ENCODE results near the gene MRC2. TPM values are rescaled to one million over a fixed set of nuclear protein-coding genes. Genes with fewer than 3 reads are reported as not detected.

Gene MRC2, protein sequence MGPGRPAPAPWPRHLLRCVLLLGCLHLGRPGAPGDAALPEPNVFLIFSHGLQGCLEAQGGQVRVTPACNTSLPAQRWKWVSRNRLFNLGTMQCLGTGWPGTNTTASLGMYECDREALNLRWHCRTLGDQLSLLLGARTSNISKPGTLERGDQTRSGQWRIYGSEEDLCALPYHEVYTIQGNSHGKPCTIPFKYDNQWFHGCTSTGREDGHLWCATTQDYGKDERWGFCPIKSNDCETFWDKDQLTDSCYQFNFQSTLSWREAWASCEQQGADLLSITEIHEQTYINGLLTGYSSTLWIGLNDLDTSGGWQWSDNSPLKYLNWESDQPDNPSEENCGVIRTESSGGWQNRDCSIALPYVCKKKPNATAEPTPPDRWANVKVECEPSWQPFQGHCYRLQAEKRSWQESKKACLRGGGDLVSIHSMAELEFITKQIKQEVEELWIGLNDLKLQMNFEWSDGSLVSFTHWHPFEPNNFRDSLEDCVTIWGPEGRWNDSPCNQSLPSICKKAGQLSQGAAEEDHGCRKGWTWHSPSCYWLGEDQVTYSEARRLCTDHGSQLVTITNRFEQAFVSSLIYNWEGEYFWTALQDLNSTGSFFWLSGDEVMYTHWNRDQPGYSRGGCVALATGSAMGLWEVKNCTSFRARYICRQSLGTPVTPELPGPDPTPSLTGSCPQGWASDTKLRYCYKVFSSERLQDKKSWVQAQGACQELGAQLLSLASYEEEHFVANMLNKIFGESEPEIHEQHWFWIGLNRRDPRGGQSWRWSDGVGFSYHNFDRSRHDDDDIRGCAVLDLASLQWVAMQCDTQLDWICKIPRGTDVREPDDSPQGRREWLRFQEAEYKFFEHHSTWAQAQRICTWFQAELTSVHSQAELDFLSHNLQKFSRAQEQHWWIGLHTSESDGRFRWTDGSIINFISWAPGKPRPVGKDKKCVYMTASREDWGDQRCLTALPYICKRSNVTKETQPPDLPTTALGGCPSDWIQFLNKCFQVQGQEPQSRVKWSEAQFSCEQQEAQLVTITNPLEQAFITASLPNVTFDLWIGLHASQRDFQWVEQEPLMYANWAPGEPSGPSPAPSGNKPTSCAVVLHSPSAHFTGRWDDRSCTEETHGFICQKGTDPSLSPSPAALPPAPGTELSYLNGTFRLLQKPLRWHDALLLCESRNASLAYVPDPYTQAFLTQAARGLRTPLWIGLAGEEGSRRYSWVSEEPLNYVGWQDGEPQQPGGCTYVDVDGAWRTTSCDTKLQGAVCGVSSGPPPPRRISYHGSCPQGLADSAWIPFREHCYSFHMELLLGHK (N-terminal part only)
- total RNA-seq (2022) = 2.3 and 2.6 TPM in 2 replicates
- Bru-seq, nascent RNA = percentile 17 among the genes with signal in this experiment
- BruChase-seq, experiment 1, labeled RNA remaining after a 6-hour chase = percentile 25 among the genes with signal in this experiment
- percentile 24 among the genes with signal in this experiment for BruChase-seq, experiment 2, labeled RNA remaining after a 2-hour chase
- long read RNA-seq = 0 reads

DNA sequence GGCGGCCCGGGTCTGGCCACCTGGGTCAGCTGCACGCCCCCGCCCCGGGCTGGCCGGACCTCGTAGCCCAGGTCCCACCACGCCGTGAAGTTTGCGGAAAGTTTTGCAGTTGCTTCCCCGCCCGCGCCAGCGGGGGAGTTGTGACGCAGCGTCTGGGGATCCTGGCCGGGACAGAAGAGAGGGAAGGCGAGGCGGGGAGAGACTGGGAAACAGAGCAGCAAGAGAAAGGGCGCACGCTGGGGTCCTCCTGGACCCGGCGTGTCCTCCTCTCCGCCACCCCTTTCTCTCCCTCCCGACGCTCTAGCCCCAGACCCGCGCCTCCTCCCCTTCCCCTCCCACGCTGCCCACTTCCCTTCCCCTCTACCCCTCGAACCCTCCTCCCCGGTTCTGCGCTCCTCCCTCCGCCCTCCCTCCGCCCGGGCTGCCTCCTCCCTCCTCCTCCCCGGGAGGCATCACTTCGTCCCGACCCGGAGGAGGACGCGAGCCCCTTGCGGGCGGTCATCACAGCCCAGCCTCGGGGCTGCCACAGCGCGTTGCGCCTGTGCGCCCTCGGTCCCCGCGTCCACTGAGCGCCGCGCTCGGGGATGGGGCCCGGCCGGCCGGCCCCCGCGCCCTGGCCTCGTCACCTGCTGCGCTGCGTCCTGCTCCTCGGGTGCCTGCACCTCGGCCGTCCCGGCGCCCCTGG lies at the start of gene MRC2:
Gene MRC2, plus strand, starts transcription at position 452 of the 685 bp plus-strand sequence. Its CDS starts 133 bp downstream, at position 585.
- BruUV-seq (replicated peaks) = no TSS peak
- intact Hi-C loops (cut with micrococcal nuclease; ENCODE audit: unreplicated experiment) = no loop called here
- Mint-ChIP-seq H3K9me3 (ENCODE audit: low read depth, unreplicated experiment) (no peaks in the 10 kb centered on the region), H3K4me1 (ENCODE audit: low read depth, unreplicated experiment) (peaks cover 5% of the 10 kb centered on the region), H3K27ac (ENCODE audit: unreplicated experiment) (no peak within 1 kb of the TSS), H3K36me3 (ENCODE audit: insufficient read depth, unreplicated experiment) (peaks cover 14% of the 10 kb centered on the region), H3K27me3 (ENCODE audit: unreplicated experiment) (peaks cover 17% of the 10 kb centered on the region), H3K4me3 (ENCODE audit: low read depth, unreplicated experiment) (peak within 1 kb of the TSS; percentile 71)
- CTCF ChIA-PET = no interaction called here
- TF ChIP-seq, protein P1, sequence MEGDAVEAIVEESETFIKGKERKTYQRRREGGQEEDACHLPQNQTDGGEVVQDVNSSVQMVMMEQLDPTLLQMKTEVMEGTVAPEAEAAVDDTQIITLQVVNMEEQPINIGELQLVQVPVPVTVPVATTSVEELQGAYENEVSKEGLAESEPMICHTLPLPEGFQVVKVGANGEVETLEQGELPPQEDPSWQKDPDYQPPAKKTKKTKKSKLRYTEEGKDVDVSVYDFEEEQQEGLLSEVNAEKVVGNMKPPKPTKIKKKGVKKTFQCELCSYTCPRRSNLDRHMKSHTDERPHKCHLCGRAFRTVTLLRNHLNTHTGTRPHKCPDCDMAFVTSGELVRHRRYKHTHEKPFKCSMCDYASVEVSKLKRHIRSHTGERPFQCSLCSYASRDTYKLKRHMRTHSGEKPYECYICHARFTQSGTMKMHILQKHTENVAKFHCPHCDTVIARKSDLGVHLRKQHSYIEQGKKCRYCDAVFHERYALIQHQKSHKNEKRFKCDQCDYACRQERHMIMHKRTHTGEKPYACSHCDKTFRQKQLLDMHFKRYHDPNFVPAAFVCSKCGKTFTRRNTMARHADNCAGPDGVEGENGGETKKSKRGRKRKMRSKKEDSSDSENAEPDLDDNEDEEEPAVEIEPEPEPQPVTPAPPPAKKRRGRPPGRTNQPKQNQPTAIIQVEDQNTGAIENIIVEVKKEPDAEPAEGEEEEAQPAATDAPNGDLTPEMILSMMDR (IDR thresholded peaks at IDR 0.05; ENCODE audit: unreplicated experiment) = no peak
- peak; percentile 19 for DNase-seq

DNA sequence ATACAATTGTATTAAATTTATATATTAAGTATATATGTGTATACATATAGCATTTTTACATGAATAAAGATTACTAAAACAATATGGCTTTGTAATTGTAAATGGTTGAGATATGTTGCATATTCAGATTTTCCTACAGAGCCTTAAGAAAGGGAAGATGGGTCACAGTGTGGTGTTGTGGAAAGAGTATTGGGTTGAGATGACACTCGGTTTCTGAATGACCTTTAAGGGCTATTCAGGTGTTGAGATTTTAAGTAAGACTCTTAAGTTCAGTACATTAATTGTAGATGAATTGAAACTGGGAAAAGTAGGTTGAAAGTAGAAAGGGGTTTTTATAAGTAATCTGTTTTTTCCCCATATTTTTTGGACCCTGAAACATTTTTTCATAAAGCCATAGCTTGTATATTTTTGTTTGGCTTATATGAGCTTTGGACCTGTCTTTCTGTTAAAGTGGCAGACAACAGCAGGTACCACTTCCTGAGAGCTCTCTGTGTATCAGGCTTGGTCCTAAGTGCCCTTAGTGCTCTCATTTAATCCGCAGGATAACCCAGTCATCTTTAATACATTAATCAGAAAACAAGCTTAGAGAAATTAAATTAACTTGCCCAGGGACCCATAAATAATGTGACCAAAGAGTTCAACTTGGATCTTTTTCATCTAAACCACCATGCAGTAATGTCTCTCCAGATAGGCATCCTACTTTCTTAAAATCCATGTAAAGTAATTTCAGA lies 48.5 kb upstream of the MRC2 start:
- Mint-ChIP-seq H3K9me3 (ENCODE audit: low read depth, unreplicated experiment) (no peaks in the 10 kb centered on the region), H3K4me1 (ENCODE audit: low read depth, unreplicated experiment) (no peaks in the 10 kb centered on the region), H3K36me3 (ENCODE audit: insufficient read depth, unreplicated experiment) (peaks cover 14% of the 10 kb centered on the region), H3K27ac (ENCODE audit: unreplicated experiment) (no peak overlapping the region), H3K27me3 (ENCODE audit: unreplicated experiment) (no peaks in the 10 kb centered on the region), H3K4me3 (ENCODE audit: low read depth, unreplicated experiment) (no peak overlapping the region)
- DNase-seq = no peak
- TF ChIP-seq, protein P1 (IDR thresholded peaks at IDR 0.05; ENCODE audit: unreplicated experiment) = no peak
- intact Hi-C loops (cut with micrococcal nuclease; ENCODE audit: unreplicated experiment) = no loop called here
- CTCF ChIA-PET = no interaction called here
- BruUV-seq (replicated peaks) = no TSS peak

DNA sequence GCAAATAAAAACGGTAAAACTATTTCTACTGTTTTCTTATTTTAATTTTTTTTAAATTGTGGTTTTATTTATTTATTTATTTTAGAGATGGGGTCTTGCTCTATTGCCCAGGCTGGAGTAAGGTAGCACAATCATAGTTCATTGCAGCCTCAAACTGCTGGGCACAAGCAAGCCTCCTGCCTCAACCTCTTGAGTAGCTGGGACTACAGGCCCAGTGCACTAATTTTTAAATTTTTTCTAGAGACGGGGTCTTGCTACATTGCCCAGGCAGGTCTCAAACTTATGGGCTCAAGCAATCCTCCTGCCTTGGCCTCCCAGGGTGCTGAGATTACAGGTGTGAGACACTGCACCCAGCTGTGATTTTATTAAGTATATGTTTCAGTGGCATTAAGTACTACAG lies 46.5 kb upstream of the MRC2 start:
- Mint-ChIP-seq H3K36me3 (ENCODE audit: insufficient read depth, unreplicated experiment) (peaks cover 9% of the 10 kb centered on the region), H3K9me3 (ENCODE audit: low read depth, unreplicated experiment) (no peaks in the 10 kb centered on the region), H3K27me3 (ENCODE audit: unreplicated experiment) (no peaks in the 10 kb centered on the region), H3K27ac (ENCODE audit: unreplicated experiment) (no peak overlapping the region), H3K4me1 (ENCODE audit: low read depth, unreplicated experiment) (no peaks in the 10 kb centered on the region), H3K4me3 (ENCODE audit: low read depth, unreplicated experiment) (no peak overlapping the region)
- CTCF ChIA-PET = no interaction called here
- no peak for DNase-seq
- TF ChIP-seq, protein P1 (IDR thresholded peaks at IDR 0.05; ENCODE audit: unreplicated experiment) = no peak
- BruUV-seq (replicated peaks) = no TSS peak
- intact Hi-C loops (cut with micrococcal nuclease; ENCODE audit: unreplicated experiment) = no loop called here

All from Calu3 (cell line).